Esophagus squamous epithelium (tissue), 4 donors: ENCODE measurements around the gene DBX2.

Experiments used
- POLR2A ChIP-seq, 4 donors: fragments of 450-650 bp; IDR thresholded peaks; one replicate each; pipeline ENCODE4 v1.6.1; 2017; ENCODE audit warnings: antibody characterized with exemption in 4 of 4, mild to moderate bottlenecking in 4 of 4, moderate library complexity in 3 of 4
- TF ChIP-seq, protein P1 (sequence below), 6 experiments: fragments of 450-650 bp in 4 of 6; fragments of 200-600 bp in 2 of 6; sonication (generic) in 2 of 6; IDR thresholded peaks; one replicate each; pipeline ENCODE4 v1.5.1; 2016 to 2019; ENCODE audit warnings: antibody characterized with exemption in 6 of 6, mild to moderate bottlenecking in 4 of 6, moderate library complexity in 4 of 6

DNA sequence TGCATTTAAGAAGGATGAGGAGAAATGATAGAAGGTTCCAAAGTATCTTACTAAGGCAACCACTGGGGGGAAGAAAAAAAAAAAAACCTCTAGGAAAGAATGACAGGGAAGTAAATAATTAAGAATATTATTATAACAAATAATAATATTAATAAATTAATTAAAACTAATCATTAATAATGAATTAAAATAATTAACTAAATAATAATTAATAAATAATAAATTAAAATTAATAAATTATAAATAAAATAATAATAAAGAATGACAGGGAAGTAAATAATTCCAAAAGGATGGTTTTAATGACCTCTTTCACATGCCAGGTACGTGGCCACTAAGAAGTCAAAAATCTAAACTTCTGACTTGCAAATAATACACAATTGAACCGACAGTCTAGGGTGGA lies 9.9 kb downstream of the DBX2 start:
- TF ChIP-seq, protein P1, sequence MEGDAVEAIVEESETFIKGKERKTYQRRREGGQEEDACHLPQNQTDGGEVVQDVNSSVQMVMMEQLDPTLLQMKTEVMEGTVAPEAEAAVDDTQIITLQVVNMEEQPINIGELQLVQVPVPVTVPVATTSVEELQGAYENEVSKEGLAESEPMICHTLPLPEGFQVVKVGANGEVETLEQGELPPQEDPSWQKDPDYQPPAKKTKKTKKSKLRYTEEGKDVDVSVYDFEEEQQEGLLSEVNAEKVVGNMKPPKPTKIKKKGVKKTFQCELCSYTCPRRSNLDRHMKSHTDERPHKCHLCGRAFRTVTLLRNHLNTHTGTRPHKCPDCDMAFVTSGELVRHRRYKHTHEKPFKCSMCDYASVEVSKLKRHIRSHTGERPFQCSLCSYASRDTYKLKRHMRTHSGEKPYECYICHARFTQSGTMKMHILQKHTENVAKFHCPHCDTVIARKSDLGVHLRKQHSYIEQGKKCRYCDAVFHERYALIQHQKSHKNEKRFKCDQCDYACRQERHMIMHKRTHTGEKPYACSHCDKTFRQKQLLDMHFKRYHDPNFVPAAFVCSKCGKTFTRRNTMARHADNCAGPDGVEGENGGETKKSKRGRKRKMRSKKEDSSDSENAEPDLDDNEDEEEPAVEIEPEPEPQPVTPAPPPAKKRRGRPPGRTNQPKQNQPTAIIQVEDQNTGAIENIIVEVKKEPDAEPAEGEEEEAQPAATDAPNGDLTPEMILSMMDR (IDR thresholded peaks at IDR 0.05) = no peak
- no peak for TF ChIP-seq POLR2A (IDR thresholded peaks at IDR 0.05)
